DOHH2 (cell line): ENCODE results near the gene TNK2.

Experiments
- H3F3A ChIP-seq: fragments of 200-600 bp; sonication (generic), shearing (Covaris generic); 2 replicates; pipeline ENCODE4 v1.6.0; 2016; ENCODE audit warnings: antibody characterized with exemption, mild to moderate bottlenecking; ENCODE audit not compliant: control insufficient read depth, insufficient read depth
- H3K27ac ChIP-seq: fragments of 200-600 bp; sonication (generic); 2 replicates; pipeline ENCODE4 v1.5.1; 2014; ENCODE audit warnings: low read depth, mild to moderate bottlenecking, low read length, moderate library complexity
- H3K27me3 ChIP-seq: fragments of 200-600 bp; sonication (generic); 2 replicates; pipeline ENCODE4 v1.6.1; 2014; ENCODE audit warnings: mild to moderate bottlenecking, low read length, mixed read lengths; ENCODE audit not compliant: control insufficient read depth
- H3K36me3 ChIP-seq: fragments of 200-600 bp; sonication (generic); 2 replicates; pipeline ENCODE4 v1.6.1; 2014; ENCODE audit warnings: mild to moderate bottlenecking, low read length, moderate library complexity, mixed read lengths; ENCODE audit not compliant: control insufficient read depth
- H3K4me1 ChIP-seq: fragments of 200-600 bp; sonication (generic); 2 replicates; pipeline ENCODE4 v1.6.1; 2014; ENCODE audit warnings: mild to moderate bottlenecking, low read length, mixed read lengths; ENCODE audit not compliant: control insufficient read depth
- H3K4me2 ChIP-seq: fragments of 200-600 bp; sonication (generic); 2 replicates; pipeline ENCODE4 v1.6.0; 2014; ENCODE audit warnings: mild to moderate bottlenecking, low read length, moderate library complexity
- H3K4me3 ChIP-seq: fragments of 200-600 bp; sonication (generic); 2 replicates; pipeline ENCODE4 v1.5.1; 2014; ENCODE audit warnings: mild to moderate bottlenecking, low read length, mixed read lengths
- H3K79me2 ChIP-seq: fragments of 200-600 bp; sonication (generic); 2 replicates; pipeline ENCODE4 v1.6.1; 2014; ENCODE audit warnings: mild to moderate bottlenecking, low read length, mixed read lengths; ENCODE audit not compliant: control insufficient read depth
- H3K9me2 ChIP-seq: fragments of 200-600 bp; sonication (generic); replicated peaks from 2 replicates; pipeline ENCODE4 v1.6.1; 2014; ENCODE audit warnings: mild to moderate bottlenecking, low read length, mixed read lengths; ENCODE audit not compliant: control insufficient read depth
- H3K9me3 ChIP-seq: fragments of 200-600 bp; sonication (generic); 2 replicates; pipeline ENCODE4 v1.6.1; 2014; ENCODE audit warnings: antibody characterized with exemption, low read length, mixed read lengths; ENCODE audit not compliant: control insufficient read depth, insufficient read depth
- H4K20me1 ChIP-seq: fragments of 200-600 bp; sonication (generic); 2 replicates; pipeline ENCODE4 v1.6.0; 2014; ENCODE audit warnings: low read depth, mild to moderate bottlenecking, antibody characterized with exemption, low read length, moderate library complexity; ENCODE audit not compliant: control insufficient read depth, insufficient read depth
- CTCF ChIP-seq: fragments of 200-600 bp; sonication (generic); IDR thresholded peaks from one replicate; pipeline ENCODE4 v1.5.1; 2014; ENCODE audit warnings: antibody characterized with exemption, mild to moderate bottlenecking, low read depth, low read length; ENCODE audit not compliant: poor library complexity, severe bottlenecking
- EZH2phosphoT487 ChIP-seq: fragments of 200-600 bp; sonication (generic); IDR thresholded peaks from 2 replicates; pipeline ENCODE4 v1.6.1; 2017; ENCODE audit warnings: borderline replicate concordance, mild to moderate bottlenecking, antibody characterized with exemption, low read length, moderate library complexity, mixed read lengths

Gene TNK2

GRCh38 chr3:195878424-195879274 lies 29.7 kb downstream of the TNK2 start:
- no peaks in the 10 kb centered on the region for H3K36me3 ChIP-seq
- H3K4me2 ChIP-seq = no peak overlapping the region
- H3K4me3 ChIP-seq = no peak overlapping the region

GRCh38 chr3:195877767-195878423 lies 30.5 kb downstream of the TNK2 start:
- Histone ChIP-seq H3F3A (no peaks in the 10 kb centered on the region), H3K4me1 (no peaks in the 10 kb centered on the region), H3K4me3 (no peak overlapping the region), H3K9me2 (no peaks in the 10 kb centered on the region), H3K27me3 (no peaks in the 10 kb centered on the region), H3K27ac (no peak overlapping the region), H3K79me2 (no peaks in the 10 kb centered on the region), H4K20me1 (no peaks in the 10 kb centered on the region), H3K4me2 (no peak overlapping the region), H3K36me3 (no peaks in the 10 kb centered on the region), H3K9me3 (no peaks in the 10 kb centered on the region)
- TF ChIP-seq CTCF (no peak), EZH2phosphoT487 (no peak)

More at GRCh38 chr3:195878424-195879274, 29.7 kb downstream of the TNK2 start:
- Histone ChIP-seq H3K27ac (no peak overlapping the region), H3K9me3 (no peaks in the 10 kb centered on the region), H4K20me1 (no peaks in the 10 kb centered on the region), H3K9me2 (no peaks in the 10 kb centered on the region), H3F3A (no peaks in the 10 kb centered on the region), H3K27me3 (no peaks in the 10 kb centered on the region), H3K79me2 (no peaks in the 10 kb centered on the region), H3K4me1 (no peaks in the 10 kb centered on the region)
- TF ChIP-seq EZH2phosphoT487 = no peak
- TF ChIP-seq CTCF = no peak

- Histone ChIP-seq H3K27ac (no peak overlapping the region), H3K9me3 (no peaks in the 10 kb centered on the region), H4K20me1 (no peaks in the 10 kb centered on the region), H3K9me2 (no peaks in the 10 kb centered on the region), H3K4me2 (no peak overlapping the region), H3K36me3 (no peaks in the 10 kb centered on the region), H3K27me3 (no peaks in the 10 kb centered on the region), H3F3A (no peaks in the 10 kb centered on the region), H3K4me1 (no peaks in the 10 kb centered on the region), H3K79me2 (no peaks in the 10 kb centered on the region), H3K4me3 (no peak overlapping the region)
- TF ChIP-seq CTCF = no peak
Observed at GRCh38 chr3:195877136-195877715, 31.1 kb downstream of the TNK2 start.
